ENCODE measurements around the gene UBE2E1.
A peak's percentile ranks its signal among the peaks of the same experiment; 100 is the strongest.

The UBE2E1 gene

DNA sequence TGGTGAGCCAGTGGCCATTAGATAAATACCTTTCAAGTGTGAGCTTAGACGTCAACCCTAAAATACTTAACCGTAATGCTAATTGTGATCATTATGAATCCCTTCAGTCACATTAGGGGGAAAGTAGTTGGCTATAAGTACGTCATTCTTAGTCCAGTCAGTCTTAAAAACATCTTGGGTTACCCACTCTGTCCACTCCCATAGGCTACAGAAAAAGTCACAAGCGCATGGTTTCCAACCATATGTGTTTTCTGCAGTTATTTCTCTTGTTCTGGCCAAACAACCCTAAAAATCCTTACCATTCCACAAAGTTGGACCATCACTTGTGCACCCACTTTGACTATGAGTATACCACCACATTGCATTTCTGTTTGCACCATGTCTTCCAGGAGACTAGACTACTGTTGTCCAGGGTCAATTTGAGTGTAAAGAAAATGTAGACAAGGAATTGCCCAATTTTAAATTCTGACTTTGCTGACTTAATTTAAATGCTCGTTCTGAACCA, 114.4 kb downstream of the UBE2E1 start:
- H3K4me2 ChIP-seq (ENCODE audit: low read length), result peak overlapping the region; percentile 25; the same call in 1 of the 2 replicates
- H3K9ac ChIP-seq (ENCODE audit: low read length), result no peak overlapping the region
- TF ChIP-seq, protein P1, sequence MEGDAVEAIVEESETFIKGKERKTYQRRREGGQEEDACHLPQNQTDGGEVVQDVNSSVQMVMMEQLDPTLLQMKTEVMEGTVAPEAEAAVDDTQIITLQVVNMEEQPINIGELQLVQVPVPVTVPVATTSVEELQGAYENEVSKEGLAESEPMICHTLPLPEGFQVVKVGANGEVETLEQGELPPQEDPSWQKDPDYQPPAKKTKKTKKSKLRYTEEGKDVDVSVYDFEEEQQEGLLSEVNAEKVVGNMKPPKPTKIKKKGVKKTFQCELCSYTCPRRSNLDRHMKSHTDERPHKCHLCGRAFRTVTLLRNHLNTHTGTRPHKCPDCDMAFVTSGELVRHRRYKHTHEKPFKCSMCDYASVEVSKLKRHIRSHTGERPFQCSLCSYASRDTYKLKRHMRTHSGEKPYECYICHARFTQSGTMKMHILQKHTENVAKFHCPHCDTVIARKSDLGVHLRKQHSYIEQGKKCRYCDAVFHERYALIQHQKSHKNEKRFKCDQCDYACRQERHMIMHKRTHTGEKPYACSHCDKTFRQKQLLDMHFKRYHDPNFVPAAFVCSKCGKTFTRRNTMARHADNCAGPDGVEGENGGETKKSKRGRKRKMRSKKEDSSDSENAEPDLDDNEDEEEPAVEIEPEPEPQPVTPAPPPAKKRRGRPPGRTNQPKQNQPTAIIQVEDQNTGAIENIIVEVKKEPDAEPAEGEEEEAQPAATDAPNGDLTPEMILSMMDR (IDR thresholded peaks at IDR 0.05; ENCODE audit: low read length), result no peak
- TF ChIP-seq EZH2 (IDR thresholded peaks at IDR 0.05; ENCODE audit: borderline replicate concordance, low read length), result no peak
- H3K4me3 ChIP-seq (ENCODE audit: low read depth, low read length, poor library complexity, severe bottlenecking), result no peak overlapping the region
- peaks cover 46% of the 10 kb centered on the region for H3K36me3 ChIP-seq (ENCODE audit: insufficient read depth, low read length)
- no peaks in the 10 kb centered on the region for H4K20me1 ChIP-seq (ENCODE audit: insufficient read depth, low read length)
- H3K79me2 ChIP-seq (ENCODE audit: insufficient read depth, low read length), result peaks cover 13% of the 10 kb centered on the region
- H3K27me3 ChIP-seq (ENCODE audit: insufficient read depth, low read length), result no peaks in the 10 kb centered on the region
- no peaks in the 10 kb centered on the region for H3K9me2 ChIP-seq (ENCODE audit: low read depth, low read length)
- no peak overlapping the region for H2AFZ ChIP-seq (ENCODE audit: low read length)
- peaks cover 26% of the 10 kb centered on the region for H3K4me1 ChIP-seq (ENCODE audit: insufficient read depth, low read length, severe bottlenecking)
- H3K27ac ChIP-seq (ENCODE audit: low read depth, low read length, poor library complexity, severe bottlenecking), result no peak overlapping the region
- no peaks in the 10 kb centered on the region for H3K9me3 ChIP-seq (ENCODE audit: low read length)
- H3F3A ChIP-seq (ENCODE audit: insufficient read depth, low read length), result peaks cover 13% of the 10 kb centered on the region

DNA sequence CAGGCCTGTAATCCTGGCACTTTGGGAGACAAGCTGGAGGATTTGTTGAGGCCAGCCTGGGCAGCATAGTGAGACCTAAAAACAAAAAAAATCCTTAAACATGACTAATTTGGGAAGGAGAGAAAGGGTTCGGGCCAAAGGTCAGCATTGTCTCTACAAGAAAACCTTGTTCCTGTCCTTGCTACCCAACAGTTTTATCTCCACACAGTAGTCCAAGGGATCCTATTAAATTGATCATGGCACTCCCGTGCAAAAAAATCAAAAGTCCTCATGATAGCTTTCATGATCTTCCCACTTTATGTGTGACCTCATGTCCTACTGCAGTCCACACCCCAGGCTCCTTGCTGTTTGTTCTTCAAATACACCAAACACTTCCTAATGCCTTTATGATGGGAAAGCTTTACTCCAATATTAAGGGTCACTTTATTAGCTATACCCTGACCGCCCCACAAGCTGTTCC, 115.3 kb downstream of the UBE2E1 start:
- no peaks in the 10 kb centered on the region for H4K20me1 ChIP-seq (ENCODE audit: insufficient read depth, low read length)
- H3K4me2 ChIP-seq (ENCODE audit: low read length), result no peak overlapping the region
- no peaks in the 10 kb centered on the region for H3K9me3 ChIP-seq (ENCODE audit: low read length)
- H3K9ac ChIP-seq (ENCODE audit: low read length), result no peak overlapping the region
- H3K9me2 ChIP-seq (ENCODE audit: low read depth, low read length), result no peaks in the 10 kb centered on the region
- TF ChIP-seq, protein P1 (IDR thresholded peaks at IDR 0.05; ENCODE audit: low read length), result no peak
- no peak for TF ChIP-seq EZH2 (IDR thresholded peaks at IDR 0.05; ENCODE audit: borderline replicate concordance, low read length)
- peaks cover 46% of the 10 kb centered on the region for H3K36me3 ChIP-seq (ENCODE audit: insufficient read depth, low read length)
- H3K79me2 ChIP-seq (ENCODE audit: insufficient read depth, low read length), result peaks cover 13% of the 10 kb centered on the region
- H2AFZ ChIP-seq (ENCODE audit: low read length), result no peak overlapping the region
- H3K27ac ChIP-seq (ENCODE audit: low read depth, low read length, poor library complexity, severe bottlenecking), result no peak overlapping the region
- H3K4me1 ChIP-seq (ENCODE audit: insufficient read depth, low read length, severe bottlenecking), result peaks cover 19% of the 10 kb centered on the region
- peaks cover 13% of the 10 kb centered on the region for H3F3A ChIP-seq (ENCODE audit: insufficient read depth, low read length)
- H3K4me3 ChIP-seq (ENCODE audit: low read depth, low read length, poor library complexity, severe bottlenecking), result no peak overlapping the region
- no peaks in the 10 kb centered on the region for H3K27me3 ChIP-seq (ENCODE audit: insufficient read depth, low read length)

DNA sequence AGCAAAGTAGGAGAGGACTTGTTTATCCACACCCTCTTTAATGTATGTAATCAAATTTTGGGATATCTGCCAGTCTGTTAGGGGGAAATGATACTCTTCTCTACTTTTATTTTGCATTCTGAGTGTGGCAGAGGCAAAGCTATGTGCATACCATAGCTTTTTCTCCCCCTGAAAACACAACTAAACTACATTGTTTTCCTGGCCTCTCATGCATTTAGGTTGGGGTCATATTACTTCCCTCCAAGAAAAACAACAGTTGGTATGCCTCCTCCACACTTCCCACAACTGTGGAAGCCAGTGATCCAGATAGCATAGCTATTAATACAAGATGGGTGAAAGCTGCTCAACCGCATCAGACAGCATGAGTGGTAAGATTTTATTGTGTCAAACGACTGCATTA, 118.0 kb downstream of the UBE2E1 start:
- Histone ChIP-seq H3K79me2 (ENCODE audit: insufficient read depth, low read length) (peaks cover under 1% of the 10 kb centered on the region; the same call in 1 of the 2 replicates), H3K9ac (ENCODE audit: low read length) (no peak overlapping the region), H3K9me3 (ENCODE audit: low read length) (no peaks in the 10 kb centered on the region), H2AFZ (ENCODE audit: low read length) (no peak overlapping the region), H3K9me2 (ENCODE audit: low read depth, low read length) (no peaks in the 10 kb centered on the region), H4K20me1 (ENCODE audit: insufficient read depth, low read length) (no peaks in the 10 kb centered on the region), H3K4me2 (ENCODE audit: low read length) (no peak overlapping the region), H3F3A (ENCODE audit: insufficient read depth, low read length) (peaks cover 6% of the 10 kb centered on the region), H3K4me3 (ENCODE audit: low read depth, low read length, poor library complexity, severe bottlenecking) (no peak overlapping the region), H3K36me3 (ENCODE audit: insufficient read depth, low read length) (peaks cover 29% of the 10 kb centered on the region), H3K4me1 (ENCODE audit: insufficient read depth, low read length, severe bottlenecking) (peaks cover 9% of the 10 kb centered on the region), H3K27ac (ENCODE audit: low read depth, low read length, poor library complexity, severe bottlenecking) (no peak overlapping the region), H3K27me3 (ENCODE audit: insufficient read depth, low read length) (no peaks in the 10 kb centered on the region)
- TF ChIP-seq EZH2 (IDR thresholded peaks at IDR 0.05; ENCODE audit: borderline replicate concordance, low read length), result no peak
- TF ChIP-seq, protein P1 (IDR thresholded peaks at IDR 0.05; ENCODE audit: low read length), result no peak
